ENCODE measurements around the gene TP73.

The TP73 gene

GRCh38 chr1:3771108-3772026 lies 119.1 kb downstream of the TP73 start:
- H3K4me3 Mint-ChIP-seq, result peak overlapping the region; percentile 69
- H3K36me3 Mint-ChIP-seq (ENCODE audit: insufficient read depth), result peaks cover 6% of the 10 kb centered on the region
- H3K9me3 Mint-ChIP-seq, result no peaks in the 10 kb centered on the region
- no peak for ATAC-seq (replicated peaks; ENCODE audit: extremely low read depth, poor library complexity, severe bottlenecking)
- peaks cover 15% of the 10 kb centered on the region for H3K27me3 Mint-ChIP-seq
- no peak for DNase-seq (ENCODE audit: low spot score in 2 of 2)
- peak overlapping the region; percentile 35 for H3K27ac Mint-ChIP-seq (ENCODE audit: low read depth)
- H3K4me1 Mint-ChIP-seq, result peaks cover 8% of the 10 kb centered on the region

GRCh38 chr1:3772027-3772714 lies 119.9 kb downstream of the TP73 start:
- peak; percentile 68 for ATAC-seq (replicated peaks; ENCODE audit: extremely low read depth, poor library complexity, severe bottlenecking)
- peak; percentile 62 to 65 for DNase-seq (ENCODE audit: low spot score in 2 of 2)
- Mint-ChIP-seq H3K27me3 (peaks cover 8% of the 10 kb centered on the region), H3K4me3 (peak overlapping the region; percentile 69), H3K27ac (ENCODE audit: low read depth) (peak overlapping the region; percentile 35), H3K4me1 (peaks cover 9% of the 10 kb centered on the region), H3K36me3 (ENCODE audit: insufficient read depth) (peaks cover 6% of the 10 kb centered on the region), H3K9me3 (no peaks in the 10 kb centered on the region)

GRCh38 chr1:3772715-3773571 lies 120.6 kb downstream of the TP73 start, which contains the start of gene SMIM1:
Gene SMIM1, plus strand, starts transcription at chr1:3772749. Its CDS starts 2,625 bp downstream, at chr1:3775374.
- DNase-seq (ENCODE audit: low spot score in 2 of 2) (no peak), ATAC-seq (replicated peaks; ENCODE audit: extremely low read depth, poor library complexity, severe bottlenecking) (no peak)
- Mint-ChIP-seq H3K27ac (ENCODE audit: low read depth) (peak within 1 kb of the TSS; percentile 35), H3K36me3 (ENCODE audit: insufficient read depth) (peaks cover 6% of the 10 kb centered on the region), H3K4me3 (peak within 1 kb of the TSS; percentile 69), H3K9me3 (no peaks in the 10 kb centered on the region), H3K4me1 (peaks cover 9% of the 10 kb centered on the region), H3K27me3 (peaks cover under 1% of the 10 kb centered on the region)

- Mint-ChIP-seq H3K9me3 (no peaks in the 10 kb centered on the region), H3K27ac (ENCODE audit: low read depth) (no peak overlapping the region), H3K36me3 (ENCODE audit: insufficient read depth) (peaks cover 6% of the 10 kb centered on the region), H3K4me3 (peak overlapping the region; percentile 69), H3K4me1 (peaks cover 9% of the 10 kb centered on the region), H3K27me3 (no peaks in the 10 kb centered on the region)
- no peak for ATAC-seq (replicated peaks; ENCODE audit: extremely low read depth, poor library complexity, severe bottlenecking)
- no peak for DNase-seq (ENCODE audit: low spot score in 2 of 2)
Observed at GRCh38 chr1:3773572-3774275, 121.4 kb downstream of the TP73 start.

GRCh38 chr1:3774276-3774945 lies 122.1 kb downstream of the TP73 start:
- no peaks in the 10 kb centered on the region for H3K9me3 Mint-ChIP-seq
- H3K36me3 Mint-ChIP-seq (ENCODE audit: insufficient read depth), result peaks cover 9% of the 10 kb centered on the region
- DNase-seq (ENCODE audit: low spot score in 2 of 2) (no peak), ATAC-seq (replicated peaks; ENCODE audit: extremely low read depth, poor library complexity, severe bottlenecking) (no peak)
- no peak overlapping the region for H3K27ac Mint-ChIP-seq (ENCODE audit: low read depth)
- no peak overlapping the region for H3K4me3 Mint-ChIP-seq
- H3K4me1 Mint-ChIP-seq, result peaks cover 9% of the 10 kb centered on the region
- no peaks in the 10 kb centered on the region for H3K27me3 Mint-ChIP-seq

GRCh38 chr1:3774946-3775489 lies 122.7 kb downstream of the TP73 start:
- Mint-ChIP-seq H3K9me3 (no peaks in the 10 kb centered on the region), H3K27me3 (no peaks in the 10 kb centered on the region)

GRCh38 chr1:3775490-3776230 lies 123.3 kb downstream of the TP73 start:
- DNase-seq (ENCODE audit: low spot score in 2 of 2) (no peak), ATAC-seq (replicated peaks; ENCODE audit: extremely low read depth, poor library complexity, severe bottlenecking) (peak; percentile 52)
- H3K27me3 Mint-ChIP-seq, result no peaks in the 10 kb centered on the region
- peaks cover 19% of the 10 kb centered on the region for H3K36me3 Mint-ChIP-seq (ENCODE audit: insufficient read depth)
- no peak overlapping the region for H3K4me3 Mint-ChIP-seq
- H3K4me1 Mint-ChIP-seq, result peaks cover 9% of the 10 kb centered on the region
- no peaks in the 10 kb centered on the region for H3K9me3 Mint-ChIP-seq
- H3K27ac Mint-ChIP-seq (ENCODE audit: low read depth), result peak overlapping the region; percentile 53

More at GRCh38 chr1:3774946-3775489, 122.7 kb downstream of the TP73 start:
- Mint-ChIP-seq H3K4me1 (peaks cover 9% of the 10 kb centered on the region), H3K4me3 (no peak overlapping the region), H3K36me3 (ENCODE audit: insufficient read depth) (peaks cover 13% of the 10 kb centered on the region), H3K27ac (ENCODE audit: low read depth) (no peak overlapping the region)
- DNase-seq (ENCODE audit: low spot score in 2 of 2), result no peak
- ATAC-seq (replicated peaks; ENCODE audit: extremely low read depth, poor library complexity, severe bottlenecking), result no peak

GRCh38 chr1:3776231-3776961 lies 124.1 kb downstream of the TP73 start:
- Mint-ChIP-seq H3K4me1 (peaks cover 9% of the 10 kb centered on the region), H3K4me3 (no peak overlapping the region), H3K36me3 (ENCODE audit: insufficient read depth) (peaks cover 26% of the 10 kb centered on the region), H3K27ac (ENCODE audit: low read depth) (peak overlapping the region; percentile 59), H3K27me3 (no peaks in the 10 kb centered on the region), H3K9me3 (no peaks in the 10 kb centered on the region)
- DNase-seq (ENCODE audit: low spot score in 2 of 2) (no peak), ATAC-seq (replicated peaks; ENCODE audit: extremely low read depth, poor library complexity, severe bottlenecking) (no peak)

GRCh38 chr1:3777078-3777547 lies 124.8 kb downstream of the TP73 start:
- peaks cover 32% of the 10 kb centered on the region for H3K36me3 Mint-ChIP-seq (ENCODE audit: insufficient read depth)
- H3K4me3 Mint-ChIP-seq, result no peak overlapping the region
- DNase-seq (ENCODE audit: low spot score in 2 of 2), result no peak
- ATAC-seq (replicated peaks; ENCODE audit: extremely low read depth, poor library complexity, severe bottlenecking), result no peak
- peak overlapping the region; percentile 59 for H3K27ac Mint-ChIP-seq (ENCODE audit: low read depth)
- no peaks in the 10 kb centered on the region for H3K27me3 Mint-ChIP-seq
- H3K9me3 Mint-ChIP-seq, result no peaks in the 10 kb centered on the region
- peaks cover 9% of the 10 kb centered on the region for H3K4me1 Mint-ChIP-seq

Data from central memory CD8-positive, alpha-beta T cell (primary cell).